Keratinocyte (primary cell): ENCODE results near the gene GSTM5. TPM values are rescaled to one million over a fixed set of nuclear protein-coding genes. Genes with fewer than 3 reads are reported as not detected.
A peak's percentile ranks its signal among the peaks of the same experiment; 100 is the strongest.
"Not testable (repeated sequence)": the region's sequence is repeated elsewhere in the genome, so short reads cannot be mapped to it uniquely, and the experiment has no call there.

Experiments
- DNase-seq: peaks from one replicate; pipeline ENCODE4 v3.0.0-alpha.2; 2011; ENCODE audit warnings: low read depth, missing footprints, low spot score
- FAIRE-seq: peaks from 2 replicates; lab custom pipeline; 2011; peaks lifted over from hg19 to GRCh38; lab: Jason Lieb, UNC
- H2AFZ ChIP-seq: 2 replicates; pipeline ENCODE4 v1.6.0; 2012; ENCODE audit warnings: low read length, control low read depth, inconsistent platforms; ENCODE audit not compliant: control insufficient read depth
- H3K27ac ChIP-seq: 2 replicates; pipeline ENCODE4 v1.5.1; 2011; ENCODE audit warnings: low read length; ENCODE audit not compliant: control insufficient read depth, insufficient read depth
- H3K27me3 ChIP-seq: 3 replicates; pipeline ENCODE4 v1.6.0; 2011; ENCODE audit warnings: low read length; ENCODE audit not compliant: control insufficient read depth, insufficient read depth; ENCODE audit errors: extremely low read depth
- H3K36me3 ChIP-seq, 2 experiments: 2 replicates in 1 of 2; 3 replicates in 1 of 2; pipeline ENCODE4 v1.5.1; 2011; ENCODE audit warnings: low read length in 2 of 2, mild to moderate bottlenecking in 1 of 2; ENCODE audit not compliant: control insufficient read depth in 2 of 2, insufficient read depth in 2 of 2; ENCODE audit errors: extremely low read depth in 1 of 2
- H3K4me1 ChIP-seq: 3 replicates; pipeline ENCODE4 v1.5.1; 2011; ENCODE audit warnings: low read length; ENCODE audit not compliant: control insufficient read depth, insufficient read depth; ENCODE audit errors: extremely low read depth
- H3K4me2 ChIP-seq: 3 replicates; pipeline ENCODE4 v1.6.0; 2011; ENCODE audit warnings: low read depth, low read length; ENCODE audit not compliant: control insufficient read depth, insufficient read depth; ENCODE audit errors: extremely low read depth
- H3K4me3 ChIP-seq, 3 experiments: fragments of 200-600 bp in 1 of 3; sonication (generic) in 1 of 3; 2 replicates in 2 of 3; 3 replicates in 1 of 3; pipeline ENCODE4 v1.5.1; 2011 to 2016; ENCODE audit warnings: low read length in 3 of 3, mild to moderate bottlenecking in 3 of 3, control low read depth in 2 of 3, inconsistent platforms in 1 of 3, low read depth in 1 of 3, mixed read lengths in 1 of 3, mixed run types in 1 of 3, moderate library complexity in 1 of 3; ENCODE audit not compliant: control insufficient read depth in 2 of 3, insufficient read depth in 2 of 3; ENCODE audit errors: extremely low read depth in 1 of 3
- H3K79me2 ChIP-seq: 2 replicates; pipeline ENCODE4 v1.6.0; 2012; ENCODE audit warnings: low read length; ENCODE audit not compliant: control insufficient read depth, insufficient read depth
- H3K9ac ChIP-seq: 3 replicates; pipeline ENCODE4 v1.6.0; 2011; ENCODE audit warnings: low read length; ENCODE audit not compliant: control insufficient read depth, insufficient read depth; ENCODE audit errors: extremely low read depth
- H3K9me1 ChIP-seq: 3 replicates; pipeline ENCODE4 v1.6.0; 2011; ENCODE audit warnings: low read length; ENCODE audit not compliant: control insufficient read depth, insufficient read depth; ENCODE audit errors: extremely low read depth
- H3K9me3 ChIP-seq: 2 replicates; pipeline ENCODE4 v1.5.1; 2012; ENCODE audit warnings: low read depth, low read length; ENCODE audit not compliant: control insufficient read depth
- H4K20me1 ChIP-seq: 3 replicates; pipeline ENCODE4 v1.6.0; 2011; ENCODE audit warnings: low read length; ENCODE audit not compliant: control insufficient read depth, insufficient read depth; ENCODE audit errors: extremely low read depth
- CTCF ChIP-seq, 3 experiments: IDR thresholded peaks in 1 of 3; conservative IDR thresholded peaks in 1 of 3; optimal IDR thresholded peaks in 1 of 3; 2 replicates in 2 of 3; 3 replicates in 1 of 3; pipeline versions ENCODE3 to v1.5.1; 2011; ENCODE audit warnings: low read length in 3 of 3, mild to moderate bottlenecking in 3 of 3, moderate library complexity in 2 of 3, control low read depth in 1 of 3, inconsistent platforms in 1 of 3; ENCODE audit not compliant: insufficient read depth in 2 of 3; ENCODE audit errors: extremely low read depth in 1 of 3
- EZH2 ChIP-seq: IDR thresholded peaks from one replicate; pipeline ENCODE4 v1.6.1; 2012; ENCODE audit warnings: inconsistent platforms, mild to moderate bottlenecking, low read length, moderate library complexity
- dilution Hi-C: fragments of 300-500 bp; cut with MboI; formaldehyde crosslinking; loops from one replicate; pipeline ENCODE4 v1.7.0; 2020; ENCODE audit warnings: low sequenced_read_pairs; ENCODE audit not compliant: extremely low pct_ligation_motif_present
- polyA plus RNA-seq, 5 experiments: library from polyadenylated mRNA; depleted of rRNA in 3 of 5; stranded (reverse) in 3 of 5; stranded (forward) in 1 of 5; unstranded in 1 of 5; fragments of >200 nt; gene quantifications; 1 replicate in 1 of 5; 2 replicates in 3 of 5; 3 replicates in 1 of 5; pipeline versions ENCODE4 v1.2.1 to v1.2.3, GENCODE V29; 2011 to 2012; ENCODE audit warnings: missing spikeins in 2 of 5, low read depth in 1 of 5, low replicate concordance in 1 of 5

GSTM5 gene
- polyA plus RNA-seq, 1 donor (not counting 4 experiments of a cell fraction or from before 2014, with no cell fraction given): not detected

GRCh38 chr1:109740615-109741373 lies 28.7 kb downstream of the GSTM5 start, which contains the start of gene GSTM3:
GSTM3 (minus strand) TSS chr1:109741038; CDS start chr1:109740287, 751 bp downstream.
- H3K79me2 ChIP-seq: no peaks in the 10 kb centered on the region
- peak within 1 kb of the TSS; percentile 83 for H3K4me2 ChIP-seq
- FAIRE-seq (no peak), DNase-seq (no peak)
- no peaks in the 10 kb centered on the region for H4K20me1 ChIP-seq
- H3K9me1 ChIP-seq: no peaks in the 10 kb centered on the region
- H3K4me3 ChIP-seq: peak within 1 kb of the TSS; percentile 57 to 84 (median 77)
- H3K9me3 ChIP-seq: no peaks in the 10 kb centered on the region
- peaks cover 3 to 4% of the 10 kb centered on the region in 2 experiments for H3K36me3 ChIP-seq
- peak within 1 kb of the TSS; percentile 67 for H3K9ac ChIP-seq
- no peak for TF ChIP-seq EZH2
- TF ChIP-seq CTCF (optimal IDR thresholded peaks at IDR 0.05 in 1 of 3, IDR thresholded peaks at IDR 0.05 in 1 of 3, conservative IDR thresholded peaks at IDR 0.05 in 1 of 3; ENCODE audit: extremely low read depth in 1 of 3, insufficient read depth in 2 of 3, low read length in 3 of 3): no peak
- no peaks in the 10 kb centered on the region for H3K27me3 ChIP-seq
- peaks cover 5% of the 10 kb centered on the region for H3K4me1 ChIP-seq
- H2AFZ ChIP-seq: peak within 1 kb of the TSS; percentile 94
- dilution Hi-C loops: no loop called here
- no peak within 1 kb of the TSS for H3K27ac ChIP-seq

- FAIRE-seq, H3K27me3 ChIP-seq, H3K36me3 ChIP-seq, DNase-seq, H2AFZ ChIP-seq, H3K27ac ChIP-seq, H3K9ac ChIP-seq, H3K9me1 ChIP-seq, H3K4me1 ChIP-seq, H3K4me2 ChIP-seq, H3K4me3 ChIP-seq, H3K9me3 ChIP-seq, dilution Hi-C loops, H4K20me1 ChIP-seq, H3K79me2 ChIP-seq: not testable (repeated sequence)
Measured at GRCh38 chr1:109748311-109748710, 36.3 kb downstream of the GSTM5 start.
